IPS-NIHi7 (cell line): Measurements from ENCODE around the gene CBX6.
"Not testable (repeated sequence)": the region's sequence is repeated elsewhere in the genome, so short reads cannot be mapped to it uniquely, and the experiment has no call there.

ENCODE experiments used
- DNase-seq: peaks from one replicate; pipeline ENCODE4 v3.0.0; 2012; ENCODE audit warnings: mixed read lengths; ENCODE audit errors: extremely low spot score

CBX6 gene

GRCh38 chr22:38861170-38861876 lies 10.7 kb downstream of the CBX6 start:
- no peak for DNase-seq

GRCh38 chr22:38860283-38861169 lies 11.5 kb downstream of the CBX6 start:
- no peak for DNase-seq

- DNase-seq, result no peak
Measured at GRCh38 chr22:38859581-38860282, 12.3 kb downstream of the CBX6 start.

- no peak for DNase-seq
Measured at GRCh38 chr22:38858492-38858891, 13.5 kb downstream of the CBX6 start.

GRCh38 chr22:38854476-38854875 lies 17.5 kb downstream of the CBX6 start:
- not testable (repeated sequence) for DNase-seq

- DNase-seq, result not testable (repeated sequence)
Measured at GRCh38 chr22:38853883-38854282, 18.1 kb downstream of the CBX6 start.

- DNase-seq, result no peak
Measured at GRCh38 chr22:38853196-38853651, 18.8 kb downstream of the CBX6 start.

GRCh38 chr22:38852522-38852921 lies 19.5 kb downstream of the CBX6 start:
- DNase-seq, result no peak

GRCh38 chr22:38850941-38851849 lies 20.8 kb downstream of the CBX6 start:
- DNase-seq, result no peak

- DNase-seq, result no peak
Measured at GRCh38 chr22:38850399-38850798, 21.6 kb downstream of the CBX6 start.

- DNase-seq, result no peak
Measured at GRCh38 chr22:38849811-38850210, 22.2 kb downstream of the CBX6 start.

- no peak for DNase-seq
Measured at GRCh38 chr22:38846412-38846811, 25.6 kb downstream of the CBX6 start.

- no peak for DNase-seq
Measured at GRCh38 chr22:38845004-38845740, 26.8 kb downstream of the CBX6 start.

- no peak for DNase-seq
Measured at GRCh38 chr22:38844315-38845003, 27.6 kb downstream of the CBX6 start.

- peak; percentile 85 for DNase-seq
Measured at GRCh38 chr22:38843657-38844314, 28.2 kb downstream of the CBX6 start, which contains the start of gene NPTXR. NPTXR (minus strand) TSS chr22:38844028.

- DNase-seq, result peak; percentile 73
Measured at GRCh38 chr22:38843201-38843656, 28.8 kb downstream of the CBX6 start.

GRCh38 chr22:38842512-38843200 lies 29.4 kb downstream of the CBX6 start:
- DNase-seq, result no peak

GRCh38 chr22:38841635-38842034 lies 30.4 kb downstream of the CBX6 start:
- DNase-seq, result no peak

- no peak for DNase-seq
Measured at GRCh38 chr22:38841211-38841610, 30.8 kb downstream of the CBX6 start.
